ENCODE data around the gene KCNK4. TPM values are rescaled to one million over a fixed set of nuclear protein-coding genes. Genes with fewer than 3 reads are reported as not detected.

KCNK4 gene
- total RNA-seq, 1 experiment from 2014 or later, result 0.28 TPM

GRCh38 chr11:64275841-64276240, 15.3 kb upstream of the KCNK4 start:
- Histone ChIP-seq H3K14ac (ENCODE audit: insufficient read depth, low read length) (no peak overlapping the region), H3K4me2 (ENCODE audit: insufficient read depth, insufficient read length, low read length) (no peak overlapping the region), H2AK5ac (ENCODE audit: insufficient read length, low read length) (no peak overlapping the region), H2BK5ac (ENCODE audit: insufficient read length, low read length) (no peak overlapping the region), H3K23me2 (ENCODE audit: insufficient read length, low read depth, low read length, poor library complexity, severe bottlenecking) (peaks cover 5% of the 10 kb centered on the region), H4K5ac (ENCODE audit: insufficient read length, low read depth, low read length) (no peak overlapping the region), H3K18ac (ENCODE audit: insufficient read length, low read depth, low read length) (no peak overlapping the region), H3T11ph (ENCODE audit: low read length) (no peak overlapping the region), H2BK12ac (ENCODE audit: insufficient read length, low read depth, low read length) (no peak overlapping the region), H2BK20ac (ENCODE audit: low read depth, low read length, poor library complexity, severe bottlenecking) (no peak overlapping the region), H4K20me1 (ENCODE audit: control insufficient read depth, insufficient read depth, insufficient read length) (peaks cover 2% of the 10 kb centered on the region), H2BK120ac (ENCODE audit: low read depth, low read length, poor library complexity, severe bottlenecking) (no peak overlapping the region), H3K4me1 (ENCODE audit: insufficient read depth, low read length) (no peaks in the 10 kb centered on the region), H3K9ac (ENCODE audit: extremely low read depth, insufficient read length, low read length) (no peak overlapping the region), H2AFZ (ENCODE audit: low read length) (no peak overlapping the region), H3K4ac (ENCODE audit: low read depth, low read length) (no peak overlapping the region), H3K9me3 (ENCODE audit: control insufficient read depth, low read depth, low read length) (no peaks in the 10 kb centered on the region), H4K91ac (ENCODE audit: insufficient read length, low read depth, low read length) (no peak overlapping the region), H2BK15ac (ENCODE audit: low read depth, low read length) (no peak overlapping the region), H3K27me3 (ENCODE audit: insufficient read depth, low read length) (no peaks in the 10 kb centered on the region), H3K23ac (ENCODE audit: insufficient read length, low read depth, low read length) (no peak overlapping the region), H3K27ac (ENCODE audit: insufficient read length, low read depth, low read length) (no peak overlapping the region), H3K56ac (ENCODE audit: insufficient read length, low read depth, low read length) (no peak overlapping the region), H4K8ac (replicated peaks; ENCODE audit: insufficient read length, low read depth, low read length) (no peak overlapping the region), H3K79me1 (ENCODE audit: insufficient read depth, low read depth, low read length, poor library complexity, severe bottlenecking) (no peaks in the 10 kb centered on the region), H3K79me2 (ENCODE audit: insufficient read depth, low read length) (no peaks in the 10 kb centered on the region)
- no peak overlapping the region for H3K27ac Mint-ChIP-seq
- TF ChIP-seq CTCF (conservative IDR thresholded peaks at IDR 0.05), result no peak
- H3K4me1 Mint-ChIP-seq, result peaks cover 12 to 16% of the 10 kb centered on the region in 2 experiments
- H3K36me3 Mint-ChIP-seq (ENCODE audit: insufficient read depth in 1 of 3, low read depth in 3 of 3), result peaks cover 0 to 9% (median 6%) of the 10 kb centered on the region in 3 experiments; a peak in 4 of 7 replicates
- WGBS (ENCODE audit: extremely low coverage, insufficient read length, low lambda C conversion rate), result no CpG with 5 or more reads among the region's 2 CpGs
- no peaks in the 10 kb centered on the region; the same call in none of the 2 replicates for H3K27me3 Mint-ChIP-seq (ENCODE audit: low read depth)
- DNase-seq, result no peak
- no peak overlapping the region for H3K4me3 Mint-ChIP-seq
- H3K9me3 Mint-ChIP-seq, result no peaks in the 10 kb centered on the region

Data from H9 (cell line).